NCI-H446 treated with DMSO at 0.1 percent for 48 hours (cell line): ENCODE results near the gene CD59.
"Not testable (repeated sequence)": the region's sequence is repeated elsewhere in the genome, so short reads cannot be mapped to it uniquely, and the experiment has no call there.

Source experiments
- DNase-seq: peaks from one replicate; lab custom pipeline; 2025; lab: John Stamatoyannopoulos, UW

Gene CD59

DNA sequence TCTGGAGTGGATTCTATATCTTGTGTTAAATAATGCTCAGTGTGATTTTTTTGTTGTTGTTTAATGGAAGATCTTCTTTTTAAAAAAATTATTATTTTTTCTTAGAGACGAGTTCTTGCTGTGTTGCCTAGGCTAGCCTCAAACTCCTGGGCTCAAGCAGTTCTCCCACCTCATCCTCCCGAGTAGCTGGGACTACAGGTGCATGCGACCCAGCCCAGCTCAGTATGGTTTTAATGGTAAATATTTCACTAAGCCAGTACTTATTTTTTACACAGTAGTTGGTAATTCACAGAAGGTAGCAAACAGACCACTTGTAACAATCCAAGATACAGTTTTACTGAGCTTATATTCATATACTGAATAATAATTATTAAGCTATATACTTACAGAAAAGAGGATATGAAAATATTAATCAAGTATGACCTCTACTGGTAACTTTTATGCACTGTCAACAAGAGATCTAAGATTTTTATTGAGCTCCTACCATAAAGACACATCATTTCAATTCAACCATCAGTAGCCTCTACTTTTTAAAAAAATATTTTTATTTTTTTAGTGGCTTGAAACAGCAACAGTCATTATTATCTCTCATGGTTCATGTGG is 6.1 kb upstream of the CD59 start:
- DNase-seq = peak; percentile 30

DNA sequence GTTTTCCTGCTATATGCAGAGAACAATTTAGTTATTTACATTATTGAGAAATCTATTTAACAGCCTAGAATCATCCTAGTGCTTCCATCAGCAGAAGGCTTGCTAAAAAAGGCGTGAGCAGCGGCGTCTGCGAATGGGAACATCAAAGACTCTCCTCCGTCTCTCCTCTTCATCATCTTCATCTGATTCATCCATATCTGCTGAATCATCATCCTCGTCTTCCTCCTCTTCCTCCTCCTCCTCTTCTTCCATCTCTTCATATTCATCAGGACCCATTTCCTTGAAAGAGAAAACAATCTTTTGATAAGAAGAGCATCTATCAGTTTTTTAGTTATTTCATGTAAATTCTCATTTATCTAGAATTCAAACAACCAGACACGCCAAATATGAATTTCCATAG is 5.6 kb upstream of the CD59 start:
- no peak for DNase-seq

DNA sequence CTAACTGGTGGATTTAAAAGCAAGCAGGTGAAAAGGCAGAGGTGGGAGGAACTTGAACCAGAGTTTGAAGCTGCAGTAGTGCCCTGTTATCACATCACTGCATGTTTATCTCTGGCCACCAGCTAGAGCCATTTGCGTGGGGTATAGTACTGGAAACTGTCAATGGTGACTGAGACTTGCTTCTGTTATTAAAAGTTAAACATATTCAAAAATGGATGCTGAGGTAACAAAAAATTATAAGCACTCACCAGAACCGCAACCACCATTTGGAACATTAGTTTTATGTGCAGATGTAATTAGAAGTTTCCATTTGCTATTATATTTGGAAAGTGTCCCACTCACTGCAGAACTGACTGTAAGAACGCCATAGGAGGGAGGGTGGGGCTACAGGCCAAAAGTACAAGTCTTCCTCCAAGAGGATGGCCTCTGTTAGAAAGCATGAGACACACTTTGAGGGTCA is 1.2 kb upstream of the CD59 start:
- DNase-seq = no peak

DNA sequence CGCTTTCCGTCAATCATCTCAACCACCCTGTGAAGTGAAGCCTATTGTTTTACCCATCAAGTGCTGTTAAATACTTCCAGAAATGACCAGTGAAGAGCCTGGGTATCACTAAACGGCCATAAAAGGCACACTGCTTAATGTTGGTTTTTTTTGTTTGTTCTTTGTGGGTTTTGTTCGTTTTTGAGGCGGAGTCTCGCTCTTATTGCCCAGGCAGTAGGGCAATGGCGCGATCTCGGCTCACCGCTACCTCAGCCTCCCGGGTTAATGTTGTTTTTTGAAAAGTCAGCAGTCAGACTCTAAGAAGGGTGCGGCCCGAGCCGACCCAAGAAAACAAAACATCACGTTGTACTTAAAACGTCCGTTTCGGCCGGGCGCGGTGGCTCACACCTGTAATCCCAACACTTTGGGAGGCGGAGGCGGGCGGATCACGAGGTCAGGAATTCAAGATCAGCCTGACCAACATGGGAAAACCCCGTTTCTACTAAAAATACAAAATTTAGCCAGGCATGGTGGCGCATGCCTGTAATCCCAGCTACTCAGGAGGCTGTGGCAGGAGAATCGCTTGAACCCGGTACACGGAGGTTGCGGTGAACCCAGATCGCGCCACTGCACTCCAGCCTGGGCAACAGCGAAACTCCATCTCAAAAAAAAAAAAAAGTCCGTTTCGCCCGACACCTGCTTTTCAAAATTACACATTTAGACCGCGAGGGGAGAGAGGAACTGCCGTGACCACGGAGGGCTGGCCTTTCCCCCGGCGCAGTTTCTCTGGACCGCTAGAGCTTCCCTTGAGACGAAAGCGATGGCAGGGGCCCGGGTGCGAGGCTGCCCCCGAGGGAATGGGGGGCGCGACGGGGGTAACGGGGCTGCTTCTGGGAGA is 714 bp downstream of the CD59 start:
- no peak for DNase-seq

DNA sequence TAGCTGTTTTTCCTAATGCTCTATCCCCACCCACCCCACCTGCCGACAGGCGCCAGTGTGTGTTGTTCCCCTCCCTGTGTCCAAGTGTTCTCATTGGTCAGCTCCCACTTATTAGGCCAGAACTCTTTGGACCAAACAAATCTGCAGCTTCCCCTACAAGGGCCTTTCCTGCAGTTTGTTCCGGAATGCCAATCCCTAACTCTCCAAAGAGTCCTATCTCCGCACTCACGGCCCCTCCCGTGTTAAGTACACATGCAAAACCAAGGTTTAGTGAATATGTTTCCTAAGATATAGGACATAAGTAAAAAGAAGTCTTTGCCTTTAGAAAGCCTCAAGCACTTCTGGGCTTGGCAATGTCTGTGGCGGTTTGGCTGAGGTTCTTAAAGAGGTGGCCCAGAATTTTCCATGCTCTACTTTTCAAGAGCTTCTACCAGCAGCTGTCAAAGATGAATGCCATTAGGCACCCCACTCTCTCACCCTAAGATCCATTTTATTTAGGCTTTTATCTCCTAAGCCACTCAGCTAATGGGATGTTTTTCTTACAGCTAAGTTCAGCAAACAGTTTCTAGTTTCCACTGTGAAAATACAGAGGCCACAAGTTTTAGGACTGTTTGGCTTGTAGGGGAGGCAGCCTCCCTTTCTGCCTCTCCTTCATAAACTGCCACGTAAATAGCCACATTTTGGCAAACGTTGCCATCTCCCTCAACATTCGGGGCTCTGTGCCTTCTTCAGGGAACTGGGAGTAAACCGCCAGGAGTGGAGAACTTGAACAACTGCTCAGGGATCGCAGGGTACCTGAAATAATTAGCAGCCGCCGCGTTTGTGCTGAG is 1.6 kb downstream of the CD59 start:
- DNase-seq = no peak

DNA sequence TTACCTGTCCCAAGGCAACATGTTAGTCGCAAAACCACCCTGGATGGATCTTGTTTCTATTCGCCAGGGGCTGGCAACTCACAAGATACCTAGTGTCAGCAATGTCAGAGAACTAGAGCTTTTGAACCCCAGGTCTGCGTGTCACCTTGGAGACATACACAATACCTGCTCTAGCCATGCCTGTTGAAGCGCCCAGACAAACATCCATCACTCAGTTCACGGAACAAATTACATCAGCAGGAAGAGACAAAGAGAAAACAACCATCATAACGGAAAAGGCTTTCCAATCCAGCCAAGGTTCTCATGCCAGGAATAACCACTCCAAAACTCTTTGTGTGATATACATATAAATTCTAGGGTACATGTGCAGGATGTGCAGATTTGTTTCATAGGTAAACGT is 2.2 kb downstream of the CD59 start:
- no peak for DNase-seq

DNA sequence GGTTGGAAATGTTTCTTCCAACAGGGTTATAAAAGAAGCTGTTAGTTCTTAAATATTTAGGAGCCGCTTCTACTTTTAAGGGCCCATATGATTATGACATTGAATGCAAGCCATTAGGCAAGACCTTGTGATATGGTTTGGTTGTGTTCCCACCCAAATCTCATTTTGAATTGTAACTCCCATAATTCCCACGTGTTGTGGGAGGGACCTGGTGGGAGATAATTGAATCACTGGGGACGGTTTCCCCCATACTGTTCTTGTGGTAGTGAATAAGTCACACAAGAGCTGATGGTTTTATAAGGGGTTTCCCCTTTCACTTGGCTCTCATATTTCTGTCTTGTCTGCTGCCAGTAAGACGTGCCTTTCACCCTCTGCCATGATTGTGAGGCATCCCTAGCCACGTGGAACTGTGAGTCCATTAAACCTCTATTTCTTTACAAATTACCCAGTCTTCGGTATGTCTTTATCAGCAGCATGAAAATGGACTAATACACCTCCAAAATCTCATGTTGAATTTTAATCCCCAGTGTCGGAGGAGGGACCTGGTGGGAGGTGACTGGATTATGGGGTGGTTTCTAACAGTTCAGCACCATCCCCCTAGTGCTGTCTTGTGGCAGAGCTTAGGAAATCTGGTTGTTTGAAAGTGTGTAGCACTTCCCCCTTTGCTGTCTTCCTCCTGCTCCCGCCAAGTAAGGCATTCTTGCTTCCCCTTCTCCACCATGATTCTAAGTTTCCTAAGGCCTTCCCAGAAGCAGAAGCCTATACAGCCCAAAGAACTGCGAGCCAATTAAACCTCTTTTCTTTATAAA is 4.3 kb downstream of the CD59 start:
- no peak for DNase-seq

DNA sequence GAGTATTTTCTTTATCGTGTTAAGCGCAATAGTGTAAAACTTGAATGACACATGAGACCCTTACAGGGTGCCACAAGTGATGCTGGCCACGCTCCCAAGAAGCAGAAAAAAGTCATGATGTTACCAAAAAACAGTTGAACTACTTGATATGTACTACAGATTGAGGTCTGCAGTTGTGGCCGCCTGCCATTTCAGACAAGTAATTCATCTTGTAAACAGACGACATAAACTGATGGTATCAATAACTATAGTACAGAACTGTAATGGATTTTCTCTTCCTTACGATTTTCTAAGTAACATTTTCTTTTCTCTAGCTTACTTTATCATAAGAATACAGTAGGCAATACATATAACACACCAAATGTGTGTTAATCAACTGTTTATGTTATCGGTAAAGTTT is 5.5 kb downstream of the CD59 start:
- no peak for DNase-seq

GRCh38 chr11:33729072-33729664 is 7.1 kb downstream of the CD59 start:
- DNase-seq = not testable (repeated sequence)

- not testable (repeated sequence) for DNase-seq
Measured at GRCh38 chr11:33727539-33727938, 8.7 kb downstream of the CD59 start.

DNA sequence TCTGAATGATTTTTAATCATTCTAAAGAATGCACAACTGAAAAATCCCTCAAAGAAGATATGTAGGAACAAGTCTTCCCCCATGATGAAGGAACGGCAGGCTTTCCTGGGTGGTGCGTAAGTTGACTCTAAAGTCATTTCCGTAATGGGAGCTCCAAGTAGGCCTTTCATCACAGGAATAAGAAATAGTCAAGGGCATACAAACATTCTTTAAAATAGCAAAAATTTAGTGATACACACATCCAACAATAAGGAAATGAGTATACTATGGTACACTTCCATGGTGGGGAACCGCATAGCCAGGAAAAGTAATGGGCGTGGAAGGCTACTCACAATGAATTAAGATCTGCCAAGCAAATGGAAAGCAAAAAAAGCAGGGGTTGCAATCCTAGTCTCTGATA is 10.7 kb downstream of the CD59 start:
- no peak for DNase-seq

- peak; percentile 89 for DNase-seq
Measured at GRCh38 chr11:33724644-33725035, 11.6 kb downstream of the CD59 start.

GRCh38 chr11:33723238-33723881 is 12.9 kb downstream of the CD59 start:
- peak; percentile 23 for DNase-seq

GRCh38 chr11:33722590-33723234 is 13.5 kb downstream of the CD59 start:
- DNase-seq = no peak

DNA sequence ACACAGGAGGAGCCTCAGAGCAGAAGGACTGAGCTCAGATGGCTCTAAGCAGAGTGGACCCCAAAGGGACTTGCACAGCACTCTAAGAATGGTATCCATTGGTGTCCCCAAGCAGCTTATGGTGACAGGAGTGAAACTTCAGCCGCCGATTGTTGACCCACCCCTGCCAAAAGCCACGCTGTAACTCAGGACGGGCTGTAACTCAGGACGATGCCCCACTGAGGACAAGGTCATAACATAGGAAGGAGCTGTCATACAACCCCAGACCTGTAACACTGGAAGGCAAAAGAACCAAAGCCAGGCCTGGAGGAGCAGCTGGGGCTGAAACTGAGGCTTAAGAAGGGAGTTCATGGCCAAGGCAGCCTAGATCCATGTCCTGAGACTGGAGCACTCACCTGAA is 14.2 kb downstream of the CD59 start:
- DNase-seq = no peak

DNA sequence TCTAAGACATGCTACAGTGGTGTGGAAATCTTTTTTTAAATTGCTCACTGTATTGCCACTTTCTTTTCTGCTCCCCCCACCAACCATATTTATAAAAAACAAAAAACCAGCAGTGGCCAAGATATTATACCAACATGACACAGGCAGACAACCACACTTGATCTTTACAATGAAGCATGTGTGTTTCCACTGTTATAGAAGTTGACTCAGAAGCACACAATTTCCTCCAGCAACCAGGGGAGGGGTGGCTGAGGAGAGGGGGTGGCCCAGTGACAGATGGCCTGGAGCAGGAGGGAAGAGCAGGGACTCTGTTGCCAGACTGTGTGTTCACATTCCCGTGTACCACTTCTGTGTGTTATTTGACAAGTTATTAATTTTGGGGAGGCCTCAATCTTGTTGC is 14.8 kb downstream of the CD59 start:
- peak; percentile 75 for DNase-seq

DNA sequence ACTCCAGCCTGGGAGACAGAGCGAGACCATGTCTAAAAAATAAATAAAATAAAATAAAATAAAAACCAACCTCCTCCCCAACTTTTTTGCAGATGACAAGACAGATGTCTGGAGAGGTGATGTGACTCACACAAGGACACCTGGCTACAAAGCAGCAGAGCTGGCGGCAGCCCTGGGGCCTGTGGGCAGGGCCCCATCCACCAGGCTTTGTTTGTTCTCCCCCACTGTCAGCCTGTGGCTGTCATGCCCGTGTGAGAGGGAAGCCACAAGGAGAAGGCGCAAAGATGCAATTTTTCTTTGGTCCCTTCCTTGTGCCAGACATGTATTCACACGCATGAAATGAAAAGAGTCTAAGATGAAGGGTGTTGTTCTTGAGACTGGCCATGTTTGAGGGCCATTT is 16.6 kb downstream of the CD59 start:
- DNase-seq = no peak

GRCh38 chr11:33718440-33718839 is 17.8 kb downstream of the CD59 start:
- DNase-seq = no peak

GRCh38 chr11:33716243-33716642 is 20.0 kb downstream of the CD59 start:
- no peak for DNase-seq

DNA sequence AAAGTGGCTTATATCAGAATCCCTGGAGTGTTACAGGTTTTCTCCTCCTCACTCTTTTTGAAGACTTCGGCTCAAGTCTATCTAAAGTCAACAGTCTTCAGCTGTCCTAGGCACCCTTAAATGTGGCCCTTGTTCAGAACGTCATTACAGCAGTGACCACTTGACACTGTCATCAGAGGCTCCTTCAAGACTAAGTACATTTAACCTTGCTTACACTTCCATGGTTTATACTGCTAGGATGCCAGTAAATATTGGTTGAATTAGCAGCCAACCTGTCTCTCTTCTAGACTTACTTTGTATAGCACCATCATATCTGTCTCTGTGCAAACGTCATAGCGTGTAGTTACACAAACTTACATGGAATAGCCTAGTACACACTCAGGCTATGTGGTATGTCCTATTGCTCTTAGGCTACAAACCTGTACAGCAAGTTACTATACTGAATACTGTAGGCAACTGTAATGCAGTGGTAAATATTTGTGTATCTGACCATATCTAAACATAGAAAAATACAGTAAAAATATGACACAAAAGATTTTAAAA is 22.3 kb downstream of the CD59 start:
- DNase-seq = no peak
